ENCODE measurements around the gene DGKI. TPM values are rescaled to one million over a fixed set of nuclear protein-coding genes. Genes with fewer than 3 reads are reported as not detected.

Gene DGKI
- total and polyA plus RNA-seq, 10 donors = 0.03 to 1.0 (median 0.45) TPM

- intact Hi-C loops (cut with DNase I; ENCODE audit: low total_unique reads) = no loop called here
- Histone ChIP-seq H3K27me3 (replicated peaks in 1 of 7) (no peaks in the 10 kb centered on the region), H3K4me3 (no peak overlapping the region), H3K27ac (no peak overlapping the region), H3K9me3 (no peaks in the 10 kb centered on the region), H3K36me3 (peaks cover 0 to 79% (median 24%) of the 10 kb centered on the region in 6 donors), H3K4me1 (peaks cover 0 to 18% (median 0%) of the 10 kb centered on the region in 6 donors)
- no peak for DNase-seq
- TF ChIP-seq POLR2A (IDR thresholded peaks at IDR 0.05) (no peak), POLR2AphosphoS5 (IDR thresholded peaks at IDR 0.05) (no peak)
- TF ChIP-seq, protein P1, sequence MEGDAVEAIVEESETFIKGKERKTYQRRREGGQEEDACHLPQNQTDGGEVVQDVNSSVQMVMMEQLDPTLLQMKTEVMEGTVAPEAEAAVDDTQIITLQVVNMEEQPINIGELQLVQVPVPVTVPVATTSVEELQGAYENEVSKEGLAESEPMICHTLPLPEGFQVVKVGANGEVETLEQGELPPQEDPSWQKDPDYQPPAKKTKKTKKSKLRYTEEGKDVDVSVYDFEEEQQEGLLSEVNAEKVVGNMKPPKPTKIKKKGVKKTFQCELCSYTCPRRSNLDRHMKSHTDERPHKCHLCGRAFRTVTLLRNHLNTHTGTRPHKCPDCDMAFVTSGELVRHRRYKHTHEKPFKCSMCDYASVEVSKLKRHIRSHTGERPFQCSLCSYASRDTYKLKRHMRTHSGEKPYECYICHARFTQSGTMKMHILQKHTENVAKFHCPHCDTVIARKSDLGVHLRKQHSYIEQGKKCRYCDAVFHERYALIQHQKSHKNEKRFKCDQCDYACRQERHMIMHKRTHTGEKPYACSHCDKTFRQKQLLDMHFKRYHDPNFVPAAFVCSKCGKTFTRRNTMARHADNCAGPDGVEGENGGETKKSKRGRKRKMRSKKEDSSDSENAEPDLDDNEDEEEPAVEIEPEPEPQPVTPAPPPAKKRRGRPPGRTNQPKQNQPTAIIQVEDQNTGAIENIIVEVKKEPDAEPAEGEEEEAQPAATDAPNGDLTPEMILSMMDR (IDR thresholded peaks at IDR 0.05 in 8 of 11, conservative IDR thresholded peaks at IDR 0.05 in 3 of 11) = no peak
- 80 to 84% (median 81%) methylated on average over 7 of the region's 7 CpGs for WGBS, 5 donors
Observed at GRCh38 chr7:137873979-137874777, 27.4 kb upstream of the DGKI start.

DNA sequence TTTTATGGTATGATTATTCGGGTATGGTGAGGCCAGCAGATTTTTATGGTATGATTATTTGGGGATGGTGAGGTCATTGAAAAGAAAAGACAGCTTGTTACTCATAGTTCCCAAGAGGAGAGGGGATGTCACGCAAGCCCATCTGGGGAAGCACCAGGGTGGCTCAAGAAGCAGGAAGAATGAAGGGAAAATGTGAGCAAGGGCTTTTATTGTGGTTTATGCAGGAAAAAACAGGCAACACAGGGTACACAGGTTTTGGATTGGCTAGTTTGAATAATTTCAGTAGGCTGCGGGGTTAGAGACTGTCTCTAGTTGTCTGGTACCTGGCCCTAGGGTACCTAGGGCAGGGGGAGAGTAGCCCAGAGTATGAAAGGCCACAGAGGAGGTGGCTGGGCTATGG is 26.8 kb upstream of the DGKI start:
- H3K36me3 ChIP-seq = peaks cover 0 to 72% (median 19%) of the 10 kb centered on the region in 6 donors
- no peak for DNase-seq
- no peaks in the 10 kb centered on the region for H3K27me3 ChIP-seq (replicated peaks in 1 of 7)
- intact Hi-C loops (cut with DNase I; ENCODE audit: low total_unique reads) = no loop called here
- no peak overlapping the region for H3K4me3 ChIP-seq
- TF ChIP-seq, protein P1 (IDR thresholded peaks at IDR 0.05 in 8 of 11, conservative IDR thresholded peaks at IDR 0.05 in 3 of 11) = no peak
- no peak for TF ChIP-seq POLR2A (IDR thresholded peaks at IDR 0.05)
- no peak for TF ChIP-seq POLR2AphosphoS5 (IDR thresholded peaks at IDR 0.05)
- peaks cover 0 to 18% (median 0%) of the 10 kb centered on the region in 6 donors for H3K4me1 ChIP-seq
- 84 to 93% (median 91%) methylated on average over 3 of the region's 3 CpGs for whole genome bisulfite sequencing, 5 donors
- H3K9me3 ChIP-seq = no peaks in the 10 kb centered on the region
- no peak overlapping the region for H3K27ac ChIP-seq

- Histone ChIP-seq H3K27ac (no peak overlapping the region), H3K4me1 (peaks cover 0 to 4% (median 0%) of the 10 kb centered on the region in 6 donors), H3K9me3 (peaks cover 0 to 7% (median 2%) of the 10 kb centered on the region in 8 donors), H3K36me3 (peaks cover 0 to 70% (median 15%) of the 10 kb centered on the region in 6 donors), H3K4me3 (no peak overlapping the region), H3K27me3 (replicated peaks in 1 of 7) (no peaks in the 10 kb centered on the region)
- intact Hi-C loops (cut with DNase I; ENCODE audit: low total_unique reads) = no loop called here
- DNase-seq = no peak
- TF ChIP-seq, protein P1 (IDR thresholded peaks at IDR 0.05 in 8 of 11, conservative IDR thresholded peaks at IDR 0.05 in 3 of 11) = no peak
- TF ChIP-seq POLR2A (IDR thresholded peaks at IDR 0.05) (no peak), POLR2AphosphoS5 (IDR thresholded peaks at IDR 0.05) (no peak)
- WGBS, 5 donors = 88 to 97% (median 90%) methylated on average over 7 of the region's 7 CpGs
Observed at GRCh38 chr7:137871170-137871915, 24.6 kb upstream of the DGKI start.

DNA sequence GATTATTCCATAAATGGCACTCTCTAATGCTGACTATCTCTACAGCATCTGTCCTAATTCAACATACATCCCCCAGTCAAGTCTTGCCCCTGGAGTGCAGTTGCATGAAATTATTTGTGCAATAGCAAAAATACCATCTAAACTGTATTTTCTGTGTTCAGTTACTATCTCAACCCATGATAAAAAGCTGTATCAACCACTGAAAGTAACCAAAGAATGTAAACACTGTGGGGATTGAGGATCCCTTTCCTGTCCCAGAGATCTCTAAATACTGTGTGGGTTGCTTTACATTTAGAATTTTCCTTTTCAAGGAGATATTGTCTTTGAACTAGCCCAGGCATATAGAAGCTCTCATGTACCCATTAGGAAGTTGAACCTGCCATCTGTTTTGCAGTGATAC is 23.9 kb upstream of the DGKI start:
- H3K27ac ChIP-seq = no peak overlapping the region
- peaks cover 0 to 13% (median 8%) of the 10 kb centered on the region in 8 donors for H3K9me3 ChIP-seq
- intact Hi-C loops (cut with DNase I; ENCODE audit: low total_unique reads) = no loop called here
- no peak overlapping the region for H3K4me3 ChIP-seq
- no peaks in the 10 kb centered on the region for H3K27me3 ChIP-seq (replicated peaks in 1 of 7)
- DNase-seq = no peak
- TF ChIP-seq, protein P1 (IDR thresholded peaks at IDR 0.05 in 8 of 11, conservative IDR thresholded peaks at IDR 0.05 in 3 of 11) = no peak
- no peak for TF ChIP-seq POLR2A (IDR thresholded peaks at IDR 0.05)
- TF ChIP-seq POLR2AphosphoS5 (IDR thresholded peaks at IDR 0.05) = no peak
- H3K4me1 ChIP-seq = peaks cover 0 to 4% (median 0%) of the 10 kb centered on the region in 6 donors
- H3K36me3 ChIP-seq = peaks cover 0 to 70% (median 15%) of the 10 kb centered on the region in 6 donors

Measured in spleen (tissue), 11 donors.